GM12874 (cell line): Measurements from ENCODE around the gene SLC17A5.

Experiments
- TF ChIP-seq, protein P1 (sequence below): IDR thresholded peaks from 2 replicates; pipeline ENCODE4 v1.5.1; 2011; ENCODE audit warnings: low read depth, mild to moderate bottlenecking, control low read depth, low read length, moderate library complexity; ENCODE audit not compliant: insufficient read depth

Gene SLC17A5

GRCh38 chr6:73579851-73580246 is 73.9 kb downstream of the SLC17A5 start:
- TF ChIP-seq, protein P1, sequence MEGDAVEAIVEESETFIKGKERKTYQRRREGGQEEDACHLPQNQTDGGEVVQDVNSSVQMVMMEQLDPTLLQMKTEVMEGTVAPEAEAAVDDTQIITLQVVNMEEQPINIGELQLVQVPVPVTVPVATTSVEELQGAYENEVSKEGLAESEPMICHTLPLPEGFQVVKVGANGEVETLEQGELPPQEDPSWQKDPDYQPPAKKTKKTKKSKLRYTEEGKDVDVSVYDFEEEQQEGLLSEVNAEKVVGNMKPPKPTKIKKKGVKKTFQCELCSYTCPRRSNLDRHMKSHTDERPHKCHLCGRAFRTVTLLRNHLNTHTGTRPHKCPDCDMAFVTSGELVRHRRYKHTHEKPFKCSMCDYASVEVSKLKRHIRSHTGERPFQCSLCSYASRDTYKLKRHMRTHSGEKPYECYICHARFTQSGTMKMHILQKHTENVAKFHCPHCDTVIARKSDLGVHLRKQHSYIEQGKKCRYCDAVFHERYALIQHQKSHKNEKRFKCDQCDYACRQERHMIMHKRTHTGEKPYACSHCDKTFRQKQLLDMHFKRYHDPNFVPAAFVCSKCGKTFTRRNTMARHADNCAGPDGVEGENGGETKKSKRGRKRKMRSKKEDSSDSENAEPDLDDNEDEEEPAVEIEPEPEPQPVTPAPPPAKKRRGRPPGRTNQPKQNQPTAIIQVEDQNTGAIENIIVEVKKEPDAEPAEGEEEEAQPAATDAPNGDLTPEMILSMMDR: no peak

DNA sequence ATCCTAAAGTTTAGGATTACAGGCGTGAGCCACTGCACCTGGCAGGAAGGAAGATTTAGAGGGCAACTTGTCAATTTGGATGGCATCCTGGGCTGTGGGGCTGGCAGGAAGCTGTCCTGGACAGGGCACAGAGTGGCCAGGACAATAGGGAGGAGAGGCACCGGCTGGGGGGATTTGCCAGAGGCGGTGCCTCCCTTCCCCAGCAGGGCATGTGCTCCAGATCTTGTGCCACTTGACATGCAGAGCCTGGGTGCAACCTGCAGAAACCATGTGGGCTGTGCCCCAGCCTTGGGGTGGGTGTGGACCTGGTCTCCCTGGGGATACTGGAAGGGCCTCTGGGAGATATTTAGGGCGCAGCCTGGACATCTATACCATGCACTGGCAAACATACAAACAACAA is 74.4 kb downstream of the SLC17A5 start:
- TF ChIP-seq, protein P1: no peak

DNA sequence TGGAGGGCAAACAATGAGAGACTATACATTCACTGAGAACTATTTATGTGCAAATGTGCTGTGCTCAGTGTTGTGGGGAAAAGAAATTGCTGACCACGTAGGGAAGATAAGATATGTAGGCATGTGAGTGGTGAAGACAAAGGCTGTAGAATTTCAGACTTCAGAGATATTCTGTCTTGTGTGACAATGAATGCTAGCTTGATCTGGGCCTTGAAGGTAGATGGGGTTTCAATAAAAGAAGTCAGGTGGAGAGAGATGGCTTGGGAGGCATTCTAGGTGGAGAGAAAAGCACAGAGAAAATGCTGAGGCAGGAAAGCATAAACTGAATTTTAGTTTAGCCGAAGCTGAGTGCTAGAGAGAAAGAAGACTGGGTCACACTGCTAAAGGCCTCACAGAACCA is 76.1 kb downstream of the SLC17A5 start:
- TF ChIP-seq, protein P1: no peak

DNA sequence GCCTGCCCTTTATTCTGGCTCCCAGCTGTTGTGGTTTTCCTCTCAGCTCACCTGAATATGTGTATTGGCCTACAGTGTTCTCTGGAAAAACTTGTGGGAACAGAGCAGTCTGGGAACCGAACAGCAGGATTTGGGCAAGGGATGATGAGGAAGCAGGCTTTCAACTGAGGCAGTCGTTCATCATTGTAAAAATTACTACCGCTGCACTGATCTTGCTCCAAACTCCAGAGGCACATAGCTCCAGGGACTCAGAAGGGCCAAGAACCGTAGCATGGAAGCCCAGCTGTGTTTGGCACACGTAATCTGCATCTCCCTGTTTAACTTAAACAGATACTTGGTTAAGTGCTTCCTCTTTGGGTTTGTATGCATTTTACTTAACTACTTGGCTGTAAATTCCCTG is 84.7 kb downstream of the SLC17A5 start:
- TF ChIP-seq, protein P1: no peak

DNA sequence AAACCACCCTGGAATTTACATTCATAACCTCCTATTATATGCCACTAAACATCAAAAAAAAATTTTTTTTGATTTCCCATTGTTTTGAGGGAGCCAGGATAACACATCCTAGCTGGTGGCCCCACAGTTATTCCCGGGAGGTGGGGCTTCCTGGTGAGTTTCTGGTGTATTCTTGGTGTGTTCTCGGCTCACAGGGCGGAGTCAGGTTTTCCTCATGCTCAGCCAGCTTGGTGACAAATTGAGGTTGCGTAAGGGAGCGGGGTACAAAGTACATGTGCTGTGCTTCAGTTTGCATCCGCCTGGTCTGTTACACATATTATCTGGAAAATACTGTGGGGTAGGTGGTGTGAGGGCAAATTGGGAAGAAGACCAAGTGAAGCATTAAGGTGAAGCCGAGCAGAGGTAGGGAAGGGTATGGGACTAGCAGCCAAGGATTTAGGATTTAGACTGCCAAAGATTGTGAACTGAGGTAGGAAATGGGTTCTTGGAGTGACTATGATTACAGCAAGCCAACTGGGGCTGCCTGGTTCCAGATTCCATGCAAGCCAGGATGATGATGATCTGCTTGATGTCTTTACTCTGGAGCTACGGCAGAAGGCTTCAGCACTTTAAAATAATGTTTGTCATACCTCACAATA is 86.7 kb downstream of the SLC17A5 start:
- TF ChIP-seq, protein P1: no peak

GRCh38 chr6:73565767-73566485 is 87.9 kb downstream of the SLC17A5 start:
- TF ChIP-seq, protein P1: no peak

- TF ChIP-seq, protein P1: no peak
These were observed 89.0 kb downstream of the SLC17A5 start for GRCh38 chr6:73564578-73565345.
